Caco-2 (cell line): Measurements from ENCODE around the gene RAB5B. TPM values are rescaled to one million over a fixed set of nuclear protein-coding genes. Genes with fewer than 3 reads are reported as not detected.

Experiments
- BruUV-seq: library from RNA; stranded (reverse); fragments of 400-500 nt; replicated peaks from 2 replicates; lab custom pipeline; 2021; lab: Mats Ljungman, UMichigan
- CTCF ChIA-PET: fragments of 300-600 bp; sonication (Branson Sonifier 250); formaldehyde crosslinking; loops from one replicate; lab custom pipeline; 2022; ENCODE audit warnings: antibody characterized with exemption; lab: Charles Lee
- POLR2A ChIA-PET: fragments of 300-600 bp; sonication (Branson Sonifier 250); formaldehyde crosslinking; loops from one replicate; lab custom pipeline; 2022; ENCODE audit warnings: antibody characterized with exemption; lab: Charles Lee
- DNase-seq, 2 experiments: peaks; one replicate each; pipeline versions ENCODE4 v3.0.0 to v3.0.0-alpha.2; 2020 to 2022
- H3K27me3 ChIP-seq: replicated peaks from 2 replicates; pipeline ENCODE4 v1.6.0; 2011; ENCODE audit warnings: low read length; ENCODE audit not compliant: control insufficient read depth, insufficient read depth
- H3K36me3 ChIP-seq: 2 replicates; pipeline ENCODE4 v1.5.1; 2011; ENCODE audit warnings: low read length; ENCODE audit not compliant: control insufficient read depth, insufficient read depth
- H3K4me1 ChIP-seq: fragments of 250-450 bp; sonication (Bioruptor Pico); 2 replicates; pipeline ENCODE4 v1.5.1; 2020; ENCODE audit warnings: mild to moderate bottlenecking
- H3K4me3 ChIP-seq: 2 replicates; pipeline ENCODE4 v1.5.1; 2011; ENCODE audit warnings: low read depth, mild to moderate bottlenecking, control low read depth, low read length
- H3K9me3 ChIP-seq: fragments of 250-450 bp; sonication (Bioruptor Pico); 2 replicates; pipeline ENCODE4 v1.5.1; 2020; ENCODE audit warnings: mild to moderate bottlenecking, moderate library complexity
- H3K27ac Mint-ChIP-seq: one replicate; pipeline ENCODE4 v1.8.0; 2022; ENCODE audit warnings: mixed read lengths; ENCODE audit not compliant: unreplicated experiment
- H3K27me3 Mint-ChIP-seq: one replicate; pipeline ENCODE4 v1.8.0; 2022; ENCODE audit warnings: mixed read lengths; ENCODE audit not compliant: insufficient read depth, unreplicated experiment
- H3K36me3 Mint-ChIP-seq: one replicate; pipeline ENCODE4 v1.8.0; 2022; ENCODE audit warnings: mild to moderate bottlenecking, mixed read lengths; ENCODE audit not compliant: insufficient read depth, unreplicated experiment
- H3K4me1 Mint-ChIP-seq: one replicate; pipeline ENCODE4 v1.8.0; 2022; ENCODE audit warnings: low read depth, mixed read lengths; ENCODE audit not compliant: unreplicated experiment
- H3K4me3 Mint-ChIP-seq: one replicate; pipeline ENCODE4 v1.8.0; 2022; ENCODE audit warnings: mild to moderate bottlenecking, moderate library complexity, mixed read lengths; ENCODE audit not compliant: unreplicated experiment
- H3K9me3 Mint-ChIP-seq: one replicate; pipeline ENCODE4 v1.8.0; 2022; ENCODE audit warnings: mixed read lengths; ENCODE audit not compliant: unreplicated experiment
- intact Hi-C: fragments of 100-400 bp; cut with micrococcal nuclease; formaldehyde crosslinking; loops from one replicate; pipeline ENCODE4 v1.10.0; 2022; ENCODE audit not compliant: unreplicated experiment
- total RNA-seq: library from RNA; stranded (reverse); gene quantifications from 2 replicates; pipeline ENCODE4 v1.2.3, GENCODE V29; 2022
- TF ChIP-seq, protein P1 (sequence below), 2 experiments: fragments of 200-600 bp in 1 of 2; IDR thresholded peaks; 1 replicate in 1 of 2; 2 replicates in 1 of 2; pipeline versions ENCODE4 v1.5.1 to v1.8.0; 2011 to 2022; ENCODE audit warnings: antibody characterized with exemption in 1 of 2, control low read depth in 1 of 2, inconsistent platforms in 1 of 2, low read depth in 1 of 2, low read length in 1 of 2, mild to moderate bottlenecking in 1 of 2, moderate library complexity in 1 of 2; ENCODE audit not compliant: insufficient read depth in 1 of 2, severe bottlenecking in 1 of 2, unreplicated experiment in 1 of 2

Gene RAB5B
- total RNA-seq, 1 experiment from 2014 or later = 107 TPM

DNA sequence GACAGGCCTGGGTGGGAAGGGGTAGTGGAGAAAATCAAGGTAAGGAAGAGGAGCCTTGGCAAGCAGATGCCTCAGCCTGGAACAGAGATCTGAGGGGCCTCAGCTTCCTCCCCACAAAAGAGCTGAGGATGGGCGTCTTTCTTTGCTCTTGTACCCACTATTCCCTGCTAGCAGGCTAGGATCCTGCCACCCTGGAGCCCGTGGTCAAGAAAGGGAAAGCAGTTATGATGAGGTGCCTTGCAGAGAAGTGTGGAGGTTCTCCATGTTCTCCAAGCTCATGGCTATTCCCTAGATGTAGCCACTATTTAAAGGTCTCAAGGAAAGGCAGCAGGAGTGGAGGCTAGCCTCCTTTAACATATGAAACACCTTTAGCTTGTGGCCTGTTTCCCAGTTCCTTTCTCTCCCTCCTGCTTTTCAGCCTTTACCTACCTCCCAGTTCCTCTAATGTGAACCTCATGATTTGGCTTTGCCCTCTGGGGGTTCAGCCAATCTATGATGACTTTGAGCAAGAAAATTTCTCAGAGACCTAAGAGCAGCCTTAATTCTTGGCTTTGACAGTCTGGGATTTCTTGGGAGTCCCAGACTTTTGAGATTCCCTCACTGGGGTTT is 48.1 kb downstream of the RAB5B start:
- Histone ChIP-seq H3K27me3 (no peaks in the 10 kb centered on the region), H3K4me3 (no peak overlapping the region), H3K4me1 (peaks cover 19% of the 10 kb centered on the region), H3K36me3 (peaks cover 2% of the 10 kb centered on the region), H3K9me3 (no peaks in the 10 kb centered on the region)
- TF ChIP-seq, protein P1, sequence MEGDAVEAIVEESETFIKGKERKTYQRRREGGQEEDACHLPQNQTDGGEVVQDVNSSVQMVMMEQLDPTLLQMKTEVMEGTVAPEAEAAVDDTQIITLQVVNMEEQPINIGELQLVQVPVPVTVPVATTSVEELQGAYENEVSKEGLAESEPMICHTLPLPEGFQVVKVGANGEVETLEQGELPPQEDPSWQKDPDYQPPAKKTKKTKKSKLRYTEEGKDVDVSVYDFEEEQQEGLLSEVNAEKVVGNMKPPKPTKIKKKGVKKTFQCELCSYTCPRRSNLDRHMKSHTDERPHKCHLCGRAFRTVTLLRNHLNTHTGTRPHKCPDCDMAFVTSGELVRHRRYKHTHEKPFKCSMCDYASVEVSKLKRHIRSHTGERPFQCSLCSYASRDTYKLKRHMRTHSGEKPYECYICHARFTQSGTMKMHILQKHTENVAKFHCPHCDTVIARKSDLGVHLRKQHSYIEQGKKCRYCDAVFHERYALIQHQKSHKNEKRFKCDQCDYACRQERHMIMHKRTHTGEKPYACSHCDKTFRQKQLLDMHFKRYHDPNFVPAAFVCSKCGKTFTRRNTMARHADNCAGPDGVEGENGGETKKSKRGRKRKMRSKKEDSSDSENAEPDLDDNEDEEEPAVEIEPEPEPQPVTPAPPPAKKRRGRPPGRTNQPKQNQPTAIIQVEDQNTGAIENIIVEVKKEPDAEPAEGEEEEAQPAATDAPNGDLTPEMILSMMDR (IDR thresholded peaks at IDR 0.05; ENCODE audit: insufficient read depth in 1 of 2, low read depth in 1 of 2, low read length in 1 of 2, severe bottlenecking in 1 of 2, unreplicated experiment in 1 of 2) = no peak
- no peak for DNase-seq
- BruUV-seq = no TSS peak
- no peak overlapping the region for H3K27ac Mint-ChIP-seq
- no peaks in the 10 kb centered on the region for H3K9me3 Mint-ChIP-seq
- intact Hi-C loops = no loop called here
- no peak overlapping the region for H3K4me3 Mint-ChIP-seq
- ChIA-PET CTCF (no interaction called here), POLR2A (interaction anchor here (1.0 kb wide), 1 partner anchor 12 kb away, joined by 8 read pairs; no protein-coding TSS in a partner anchor)
- peaks cover 12% of the 10 kb centered on the region for H3K4me1 Mint-ChIP-seq
- H3K27me3 Mint-ChIP-seq = no peaks in the 10 kb centered on the region
- H3K36me3 Mint-ChIP-seq = no peaks in the 10 kb centered on the region

DNA sequence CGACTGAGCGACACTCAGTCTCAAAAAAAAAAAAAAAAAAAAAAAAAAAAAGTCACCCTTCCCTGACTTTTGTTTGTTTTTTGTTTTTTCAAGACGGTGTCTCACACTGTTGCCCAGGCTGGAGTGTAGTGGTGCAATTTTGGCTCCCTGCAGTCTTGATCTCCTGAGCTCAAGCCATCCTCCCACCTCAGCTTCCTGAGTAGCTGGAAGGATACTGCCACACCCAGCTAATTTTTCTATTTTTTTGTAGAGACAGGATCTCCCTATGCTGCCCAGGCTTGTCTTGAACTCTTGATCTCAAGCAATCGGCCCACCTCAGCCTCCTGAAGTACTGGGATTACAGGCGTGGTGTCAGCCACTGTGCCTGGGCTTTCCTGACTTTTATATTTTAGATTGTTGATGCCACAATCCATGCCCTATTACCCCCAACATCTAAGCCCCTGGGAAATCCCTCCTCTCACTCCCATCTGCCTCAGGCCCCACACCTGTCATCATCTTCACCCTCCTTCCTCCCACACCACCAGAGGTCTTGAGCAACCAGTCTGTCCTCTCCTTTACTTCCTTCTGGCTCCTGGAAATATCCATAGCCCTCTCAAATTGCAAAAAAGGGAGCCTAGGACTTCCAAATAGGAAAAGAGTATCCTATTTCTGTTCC is 54.8 kb downstream of the RAB5B start:
- H3K27me3 Mint-ChIP-seq = no peaks in the 10 kb centered on the region
- peaks cover 18% of the 10 kb centered on the region for H3K36me3 Mint-ChIP-seq
- peak overlapping the region; percentile 67 for H3K27ac Mint-ChIP-seq
- no peaks in the 10 kb centered on the region for H3K9me3 Mint-ChIP-seq
- intact Hi-C loops = loop anchor here (1.0 to 5.0 kb wide), 4 partner anchors 18 to 96 kb away; partner anchors contain the start of gene DGKA
- peak overlapping the region; percentile 7 for H3K4me3 Mint-ChIP-seq
- Histone ChIP-seq H3K9me3 (no peaks in the 10 kb centered on the region), H3K4me1 (peaks cover 16% of the 10 kb centered on the region), H3K4me3 (no peak overlapping the region), H3K27me3 (no peaks in the 10 kb centered on the region), H3K36me3 (peaks cover 7% of the 10 kb centered on the region)
- H3K4me1 Mint-ChIP-seq = peaks cover 16% of the 10 kb centered on the region
- ChIA-PET POLR2A (interaction anchor here (0.7 to 1.5 kb wide), 4 partner anchors 22 to 322 kb away, joined by 5 to 14 read pairs (median 9); partner anchors contain the start of genes RAB5B and SUOX), CTCF (interaction anchor here (1.1 to 2.9 kb wide), 6 partner anchors 14 to 101 kb away, joined by 3 to 97 read pairs (median 12); partner anchors contain the start of genes PYM1 and SUOX)
- TF ChIP-seq, protein P1 (IDR thresholded peaks at IDR 0.05; ENCODE audit: insufficient read depth in 1 of 2, low read depth in 1 of 2, low read length in 1 of 2, severe bottlenecking in 1 of 2, unreplicated experiment in 1 of 2) = no peak
- DNase-seq = no peak
- no TSS peak for BruUV-seq

DNA sequence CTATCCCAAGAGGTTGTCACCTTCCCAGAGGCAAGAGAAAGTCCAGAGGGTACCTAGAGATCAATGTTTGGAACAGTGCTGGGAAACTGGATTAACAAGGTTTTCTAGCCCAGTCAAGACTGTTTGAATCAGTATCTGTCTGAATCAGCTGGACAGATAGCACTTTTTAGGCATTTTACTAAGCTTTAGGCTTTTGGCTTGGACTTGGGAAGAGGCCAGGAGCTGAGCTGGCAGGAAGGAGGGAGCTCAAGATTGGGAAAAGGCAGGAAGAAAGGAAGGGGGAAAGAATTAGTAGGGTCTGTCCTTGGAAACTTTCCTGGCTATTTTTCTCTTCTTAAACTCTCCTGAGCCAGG is 55.3 kb downstream of the RAB5B start:
- BruUV-seq = no TSS peak
- Histone ChIP-seq H3K4me1 (peaks cover 16% of the 10 kb centered on the region), H3K27me3 (no peaks in the 10 kb centered on the region), H3K4me3 (no peak overlapping the region), H3K36me3 (peaks cover 7% of the 10 kb centered on the region), H3K9me3 (no peaks in the 10 kb centered on the region)
- intact Hi-C loops = loop anchor here (1.0 to 5.0 kb wide), 4 partner anchors 19 to 97 kb away; partner anchors contain the start of gene DGKA
- Mint-ChIP-seq H3K4me1 (peaks cover 16% of the 10 kb centered on the region), H3K27ac (peak overlapping the region; percentile 67), H3K4me3 (peak overlapping the region; percentile 7), H3K9me3 (no peaks in the 10 kb centered on the region), H3K27me3 (no peaks in the 10 kb centered on the region), H3K36me3 (peaks cover 21% of the 10 kb centered on the region)
- DNase-seq = peak in 1 of 2 experiments; percentile 34
- ChIA-PET CTCF (interaction anchor here (0.6 to 2.9 kb wide), 15 partner anchors 9 to 291 kb away, joined by 3 to 97 read pairs (median 5); partner anchors contain the start of genes IKZF4, PYM1, RAB5B and SUOX), POLR2A (interaction anchor here (1.5 kb wide), 3 partner anchors 22 to 55 kb away, joined by 5 to 14 read pairs (median 6); partner anchors contain the start of genes RAB5B and SUOX)
- TF ChIP-seq, protein P1 (IDR thresholded peaks at IDR 0.05; ENCODE audit: insufficient read depth in 1 of 2, low read depth in 1 of 2, low read length in 1 of 2, severe bottlenecking in 1 of 2, unreplicated experiment in 1 of 2) = no peak
